Ramos (cell line): ENCODE data around the gene CTBP1.

Experiments
- in situ Hi-C: fragments of 300-500 bp; cut with MboI; formaldehyde crosslinking; loops from one replicate; pipeline ENCODE4 v1.14.3; 2022; ENCODE audit warnings: low sequenced_read_pairs; ENCODE audit not compliant: unreplicated experiment

CTBP1 gene

DNA sequence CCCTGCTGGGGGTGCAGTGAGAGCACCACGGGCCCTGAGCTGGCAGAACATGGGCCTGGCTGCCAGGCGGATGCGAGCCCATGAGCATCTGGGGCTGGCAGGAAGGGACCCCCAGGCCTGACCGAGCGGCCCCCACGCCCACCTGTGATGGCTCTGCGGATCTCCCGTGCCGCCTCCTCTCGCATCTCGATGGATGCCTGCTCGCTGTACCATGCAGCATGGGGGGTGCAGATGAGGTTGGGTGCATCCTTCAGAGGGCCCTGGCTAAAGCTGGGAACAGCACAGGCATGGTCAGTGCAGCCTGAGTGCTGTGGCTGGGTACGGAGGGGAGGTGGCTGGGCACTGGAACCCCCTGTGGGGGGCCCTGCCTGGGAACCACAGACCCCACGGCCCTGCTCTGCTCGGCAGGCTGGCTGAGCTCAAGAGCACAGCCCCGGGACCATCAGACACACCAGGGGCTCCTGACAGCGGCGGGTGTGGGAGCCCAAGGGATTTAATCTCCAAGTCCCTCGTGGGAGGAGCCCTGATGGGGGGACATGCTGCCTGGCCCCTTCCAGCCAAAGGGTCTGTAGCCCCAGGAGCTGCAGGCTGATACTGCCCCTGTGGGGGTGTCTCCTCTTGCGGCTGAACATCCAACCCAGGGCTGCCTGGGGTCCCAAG, 35.5 kb downstream of the CTBP1 start:
- in situ Hi-C loops: no loop called here

DNA sequence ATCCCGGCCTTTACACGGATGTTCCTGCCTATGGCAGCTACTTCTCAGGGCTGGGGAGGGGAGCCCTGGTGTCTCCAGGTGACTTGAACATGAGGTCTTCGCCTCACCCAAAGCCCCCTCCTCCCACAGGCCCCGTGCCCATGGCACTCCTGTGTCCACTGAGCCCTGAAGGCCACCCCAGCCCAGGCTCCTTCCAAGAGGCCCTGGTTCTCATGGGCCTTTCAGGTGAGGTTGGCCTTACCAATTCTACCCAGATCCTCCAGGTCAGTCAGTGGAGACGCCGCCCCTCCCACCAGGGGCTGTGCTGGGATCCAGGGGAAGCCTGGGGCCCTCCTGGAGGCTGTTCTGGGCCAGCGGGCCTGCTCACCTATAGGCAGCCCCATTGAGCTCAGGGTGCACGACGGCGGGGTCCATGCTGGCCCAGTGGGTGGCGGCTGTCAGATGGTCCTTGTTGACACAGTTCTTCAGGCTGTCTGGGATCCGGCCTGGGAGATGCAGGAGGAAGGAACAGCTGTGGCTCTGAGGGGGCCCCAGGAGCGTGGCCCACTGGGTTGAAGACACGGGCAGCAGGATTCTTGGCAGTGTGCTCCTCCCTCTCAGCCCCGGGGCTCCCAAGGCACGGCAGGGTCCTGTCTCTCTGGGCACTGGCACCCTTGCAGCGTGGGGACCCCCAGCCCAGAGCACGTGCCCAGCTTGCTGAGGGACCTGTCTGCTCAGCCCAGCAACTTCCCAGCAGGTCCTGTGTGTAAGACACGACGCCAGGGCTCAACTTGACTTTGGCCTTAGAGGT, 36.2 kb downstream of the CTBP1 start:
- in situ Hi-C loops: no loop called here

DNA sequence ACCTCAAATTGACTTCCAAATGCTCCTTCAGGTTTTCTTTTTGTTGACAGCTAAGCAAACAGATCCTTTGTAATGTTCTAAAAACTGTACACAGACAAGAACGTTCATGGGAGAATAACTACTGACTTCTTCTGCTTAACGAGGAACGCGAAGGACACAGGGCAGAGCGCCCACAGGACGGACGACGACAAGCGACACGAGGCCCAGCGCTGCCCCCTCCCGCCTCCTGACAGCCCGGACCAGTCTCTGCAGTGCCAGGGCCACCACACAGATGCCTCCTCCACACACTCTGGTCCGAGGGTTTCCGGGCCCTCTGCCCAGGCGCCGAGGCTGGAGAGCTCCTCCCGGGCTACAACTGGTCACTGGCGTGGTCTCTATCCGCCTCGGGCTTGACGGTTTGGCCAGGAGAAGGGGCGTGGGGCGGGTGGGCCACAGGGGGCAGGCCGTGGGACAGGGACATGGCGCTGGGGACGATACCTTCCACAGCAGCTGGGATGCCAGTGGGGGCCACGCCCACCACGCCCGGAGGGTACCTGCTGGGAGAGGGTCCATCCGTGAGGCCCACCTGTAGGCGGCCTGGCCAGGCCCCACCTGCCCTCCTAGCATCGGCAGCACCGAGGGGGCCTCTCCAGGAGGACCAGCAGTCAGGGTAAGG, 36.9 kb downstream of the CTBP1 start:
- in situ Hi-C loops: no loop called here

DNA sequence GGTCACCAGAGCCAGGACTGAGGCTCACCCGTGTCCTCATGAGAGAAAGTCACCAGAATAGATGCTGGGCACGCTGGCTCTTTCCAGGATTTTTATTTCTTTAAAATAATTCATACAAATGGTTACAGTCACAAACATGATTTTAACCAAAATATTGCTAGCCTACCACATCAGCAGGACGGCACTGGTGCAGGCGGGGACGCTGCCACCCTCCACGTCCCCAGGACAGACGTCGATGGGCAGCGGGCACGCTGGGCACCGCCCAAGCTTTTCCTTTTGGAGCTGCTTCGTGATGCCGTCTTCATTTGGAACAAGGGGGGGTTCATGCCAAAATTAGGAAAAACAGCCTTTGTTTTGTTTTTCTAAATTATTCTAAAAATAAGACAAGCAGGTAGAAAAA, 37.6 kb downstream of the CTBP1 start:
- in situ Hi-C loops: no loop called here

DNA sequence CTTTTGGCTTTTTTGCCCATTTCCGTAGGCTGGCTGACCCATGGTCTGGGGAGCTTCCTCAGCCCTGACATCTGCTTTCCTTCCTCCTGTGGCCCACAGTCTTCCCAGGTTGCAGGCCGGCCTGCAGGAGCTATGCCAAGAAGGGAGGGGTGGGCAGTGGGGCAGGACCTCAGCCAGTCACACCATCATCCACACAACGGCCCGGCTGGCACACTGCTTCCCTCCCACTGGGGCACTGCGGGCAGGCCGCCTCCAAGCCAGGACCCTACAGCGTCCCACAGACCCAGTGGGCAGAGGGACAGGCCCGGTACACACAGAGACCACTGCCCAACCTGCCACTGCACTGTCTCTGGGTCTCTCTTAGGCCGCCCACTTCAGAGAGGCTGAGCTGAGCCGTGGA, 38.0 kb downstream of the CTBP1 start:
- in situ Hi-C loops: no loop called here

DNA sequence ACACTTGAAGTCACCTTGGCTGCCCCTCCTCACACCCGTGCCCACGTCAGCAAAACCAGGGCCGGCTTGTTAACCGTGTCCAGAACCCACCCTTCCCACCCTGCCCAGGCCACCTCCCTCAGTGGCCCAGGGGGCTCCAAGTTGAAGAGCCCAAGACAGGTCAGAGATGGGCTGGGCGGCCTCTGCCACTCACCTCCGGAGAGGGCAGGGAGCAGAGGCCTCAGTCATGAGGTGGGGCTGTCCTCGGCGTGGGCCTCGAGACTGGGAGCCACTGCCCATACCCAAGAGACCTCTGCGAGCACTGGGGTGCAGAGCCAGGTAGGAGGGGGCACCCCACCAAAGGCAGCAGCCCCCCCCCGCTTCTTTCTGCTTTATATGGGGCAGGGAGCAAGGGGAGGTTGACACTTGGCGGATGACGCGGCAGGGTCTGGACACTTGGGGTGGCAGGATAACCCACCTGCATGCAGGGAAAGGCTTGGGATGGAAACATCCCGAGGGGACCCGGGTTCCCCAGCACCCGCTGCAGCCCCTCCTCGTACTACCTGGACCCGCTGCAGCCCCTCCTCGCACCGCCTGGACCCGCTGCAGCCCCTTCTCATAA, 38.6 kb downstream of the CTBP1 start:
- in situ Hi-C loops: no loop called here

DNA sequence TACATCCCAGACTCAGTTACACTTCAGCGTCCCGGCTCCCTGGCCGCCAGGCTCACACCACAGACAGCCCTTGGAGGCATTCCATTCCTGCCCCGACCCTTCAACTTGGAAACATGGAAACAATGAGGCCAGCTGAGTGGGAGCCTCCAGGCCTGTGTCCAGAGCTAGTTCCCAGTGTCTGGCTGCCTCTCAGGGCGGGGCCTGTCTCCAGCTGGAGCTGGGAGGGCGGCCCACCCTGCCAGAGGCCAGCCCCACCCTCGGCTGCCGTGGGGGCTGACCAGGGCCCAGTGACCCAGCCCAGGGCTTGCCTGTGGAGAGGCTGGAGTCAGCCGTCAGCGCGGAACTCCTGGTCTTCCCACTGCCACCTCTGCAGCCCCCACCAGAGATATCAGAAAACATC, 39.1 kb downstream of the CTBP1 start:
- in situ Hi-C loops: no loop called here

DNA sequence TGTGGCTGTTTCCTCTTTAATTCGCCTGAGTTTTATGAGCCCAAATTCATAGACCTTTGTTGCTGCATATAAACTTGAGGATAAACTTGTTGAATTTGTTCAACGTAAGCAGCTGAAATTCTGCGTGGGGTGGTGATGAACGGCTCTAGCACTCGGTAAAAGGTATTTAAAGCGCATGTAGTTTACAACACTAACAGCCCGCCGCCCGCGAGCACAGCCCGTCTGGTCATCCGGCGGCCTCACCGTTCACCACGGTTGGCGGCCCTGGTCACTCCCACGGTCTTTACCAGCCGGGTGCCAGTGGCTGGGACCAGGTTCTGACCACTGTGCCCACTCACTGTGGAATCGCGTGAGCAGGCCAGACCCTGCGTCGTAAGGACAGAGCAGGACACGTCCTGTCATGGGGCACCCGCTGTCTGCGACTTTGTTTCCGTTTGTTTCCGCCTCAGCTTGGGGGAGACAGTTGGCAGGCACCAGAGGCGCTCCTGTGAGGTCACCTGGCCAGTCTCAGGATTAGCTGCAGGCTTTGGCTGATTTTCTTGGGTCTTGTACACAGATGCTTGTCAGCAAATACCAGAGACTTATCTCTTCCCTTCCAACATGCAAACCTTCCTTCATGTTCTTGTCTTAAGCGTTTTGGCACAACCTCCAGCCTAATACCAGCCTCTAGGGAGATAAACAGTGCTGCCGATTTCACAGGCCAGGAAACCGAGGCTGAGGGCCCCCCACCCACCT, 39.8 kb downstream of the CTBP1 start:
- in situ Hi-C loops: no loop called here

DNA sequence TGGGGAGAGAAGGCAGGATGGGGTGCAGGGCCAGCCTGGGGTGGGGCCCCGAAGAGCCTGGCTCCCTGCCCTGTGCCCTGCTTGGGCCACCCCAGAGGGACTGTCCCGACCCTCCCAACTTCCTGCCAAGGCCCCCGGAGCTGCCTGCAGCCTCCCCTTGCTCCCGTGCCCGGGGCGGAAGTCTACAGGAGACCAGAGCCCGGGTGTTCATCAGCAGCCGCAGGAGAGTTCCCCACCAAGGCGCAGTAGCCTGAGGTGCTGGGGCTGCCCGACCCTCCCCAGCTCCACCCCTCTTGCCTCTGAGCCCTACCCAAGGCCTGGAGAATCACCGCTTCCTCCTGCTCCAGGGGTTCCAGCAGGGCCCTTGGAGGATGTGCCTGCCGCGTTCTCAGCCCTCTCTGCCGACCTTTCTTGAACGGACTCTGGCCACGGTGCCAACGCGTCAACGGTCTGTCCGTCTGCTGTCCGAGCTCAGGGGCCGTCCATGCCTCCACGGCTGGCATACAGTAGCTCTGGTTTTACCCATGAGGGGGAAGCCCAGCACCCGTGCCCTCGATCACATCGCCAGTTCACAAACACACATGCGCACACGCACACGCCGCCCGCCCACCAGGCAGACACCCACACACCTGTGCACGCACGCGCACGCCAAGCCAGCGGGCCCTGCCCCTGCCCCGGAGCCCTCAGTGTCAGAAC, 40.5 kb downstream of the CTBP1 start:
- in situ Hi-C loops: no loop called here

DNA sequence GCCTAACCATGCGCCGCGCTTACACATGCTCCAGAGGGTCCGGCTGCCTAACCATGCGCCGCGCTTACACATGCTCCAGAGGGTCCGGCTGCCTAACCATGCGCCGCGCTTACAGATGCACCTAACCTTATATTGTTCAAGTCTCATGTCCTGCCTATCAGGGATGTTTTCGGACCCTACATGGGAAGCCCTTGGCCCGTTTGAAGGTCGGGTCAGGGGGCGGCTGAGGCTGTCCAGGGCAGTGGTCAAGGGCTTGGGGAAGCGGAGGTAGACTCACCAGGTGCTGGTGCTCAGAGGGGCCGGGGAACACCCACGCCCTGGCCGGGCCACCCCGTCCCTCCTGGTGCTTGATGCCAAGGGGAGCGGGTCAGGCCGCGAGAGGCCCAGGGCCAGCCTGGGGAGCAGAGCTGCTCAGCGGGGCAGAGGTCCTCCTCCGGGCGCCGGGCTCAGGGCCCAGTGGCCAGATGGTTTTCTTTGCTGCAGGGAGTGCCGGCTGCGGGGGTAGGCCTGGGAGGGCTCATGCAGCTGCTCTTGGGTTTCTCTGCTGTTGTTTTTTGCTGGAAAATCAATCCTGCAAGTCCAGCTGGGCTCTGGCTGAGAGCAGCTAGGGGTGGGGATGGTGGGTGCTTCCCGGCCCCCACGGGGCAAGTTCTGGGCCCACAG, 41.2 kb downstream of the CTBP1 start:
- in situ Hi-C loops: no loop called here

DNA sequence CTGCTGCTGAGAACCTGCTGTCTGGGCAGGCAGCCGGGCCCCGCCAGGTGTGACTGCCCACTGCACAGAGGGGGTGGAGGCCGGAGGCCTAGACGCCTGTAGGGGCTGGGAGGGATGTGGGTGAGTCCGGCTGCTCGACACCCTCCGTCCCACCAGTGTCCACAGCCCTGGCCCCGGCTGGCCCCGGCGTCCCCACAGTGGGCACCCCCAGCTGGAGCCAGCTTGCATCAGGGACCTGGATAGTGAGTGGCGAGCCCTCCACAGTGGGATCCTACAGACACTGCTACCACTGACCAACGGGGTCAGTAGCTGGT, 41.8 kb downstream of the CTBP1 start:
- in situ Hi-C loops: no loop called here

DNA sequence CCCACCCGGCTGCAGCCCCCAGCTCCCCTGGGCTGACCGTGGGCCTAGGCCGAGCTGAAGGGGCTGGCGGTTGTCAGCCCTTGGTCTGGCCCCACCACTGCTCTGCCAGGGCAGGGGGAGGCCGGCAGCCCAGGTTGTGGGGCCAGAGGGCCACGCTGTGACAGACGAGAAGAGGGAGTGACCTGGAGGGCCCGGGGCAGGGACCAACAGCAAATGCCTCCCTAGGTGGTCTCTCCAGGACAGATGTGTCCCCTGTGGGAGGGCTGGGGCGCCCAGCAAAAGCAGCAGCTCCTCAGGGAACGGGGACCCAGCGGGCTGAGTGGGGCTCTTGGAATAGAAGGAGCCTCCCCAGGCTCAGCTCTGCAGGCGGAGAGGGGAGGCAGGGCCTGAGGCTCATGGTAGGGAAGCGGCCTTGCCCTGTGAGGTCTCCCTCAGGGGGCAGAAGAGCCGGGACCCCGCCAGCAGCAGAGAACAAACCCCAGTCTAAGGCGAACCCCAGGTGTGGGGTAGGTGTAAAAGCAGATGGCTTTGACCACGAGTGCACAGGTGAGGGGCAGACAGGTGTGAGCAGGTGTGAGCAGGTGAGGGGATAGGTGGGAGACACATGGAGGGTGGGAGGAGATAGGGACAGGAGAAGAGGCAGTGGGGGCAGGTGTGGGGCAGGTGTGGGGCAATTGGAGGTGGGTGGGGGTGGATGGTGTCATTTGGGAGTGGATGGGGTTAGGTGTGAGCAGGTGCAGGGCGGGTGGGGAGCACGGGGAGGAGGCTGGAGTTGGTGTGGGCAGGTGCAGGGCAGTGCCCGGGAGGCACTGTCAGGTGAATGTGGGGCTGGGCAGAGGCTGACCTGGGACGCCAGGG, 42.4 kb downstream of the CTBP1 start:
- in situ Hi-C loops: no loop called here

DNA sequence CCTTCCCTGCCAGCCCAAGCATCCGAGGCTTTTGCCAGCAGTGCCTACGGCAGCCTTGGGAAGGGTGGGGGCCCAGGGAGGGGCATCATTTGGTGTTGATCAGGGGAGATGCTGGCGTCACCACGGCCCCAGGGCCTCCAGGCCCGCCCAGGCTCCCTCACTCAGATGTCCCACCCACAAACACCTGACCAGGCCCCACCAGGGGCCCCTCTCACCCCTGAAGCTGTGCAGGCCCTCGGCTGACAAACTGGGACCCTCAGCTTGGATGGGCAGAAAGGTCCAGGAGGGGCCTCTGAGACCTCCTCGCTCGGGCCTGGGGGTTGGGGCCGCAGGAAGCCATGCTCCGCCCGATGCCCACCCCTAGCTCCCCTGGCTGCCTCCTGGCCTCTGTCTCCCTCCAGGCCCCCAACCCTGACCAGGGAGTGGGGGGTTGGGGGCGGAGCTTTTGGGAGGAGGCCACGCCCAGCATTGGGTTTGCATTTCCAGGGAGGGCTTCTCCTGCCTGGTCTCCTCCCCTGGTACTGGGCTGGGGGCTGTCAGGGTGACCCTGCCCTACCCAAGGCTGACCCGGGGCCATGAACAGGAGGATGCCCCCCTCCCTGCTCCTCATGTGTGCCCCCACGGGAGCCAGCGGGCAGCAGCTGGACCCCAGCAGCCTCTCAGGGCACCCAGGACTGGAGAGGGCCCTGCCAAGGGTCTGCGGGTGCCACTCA, 43.2 kb downstream of the CTBP1 start:
- in situ Hi-C loops: no loop called here

DNA sequence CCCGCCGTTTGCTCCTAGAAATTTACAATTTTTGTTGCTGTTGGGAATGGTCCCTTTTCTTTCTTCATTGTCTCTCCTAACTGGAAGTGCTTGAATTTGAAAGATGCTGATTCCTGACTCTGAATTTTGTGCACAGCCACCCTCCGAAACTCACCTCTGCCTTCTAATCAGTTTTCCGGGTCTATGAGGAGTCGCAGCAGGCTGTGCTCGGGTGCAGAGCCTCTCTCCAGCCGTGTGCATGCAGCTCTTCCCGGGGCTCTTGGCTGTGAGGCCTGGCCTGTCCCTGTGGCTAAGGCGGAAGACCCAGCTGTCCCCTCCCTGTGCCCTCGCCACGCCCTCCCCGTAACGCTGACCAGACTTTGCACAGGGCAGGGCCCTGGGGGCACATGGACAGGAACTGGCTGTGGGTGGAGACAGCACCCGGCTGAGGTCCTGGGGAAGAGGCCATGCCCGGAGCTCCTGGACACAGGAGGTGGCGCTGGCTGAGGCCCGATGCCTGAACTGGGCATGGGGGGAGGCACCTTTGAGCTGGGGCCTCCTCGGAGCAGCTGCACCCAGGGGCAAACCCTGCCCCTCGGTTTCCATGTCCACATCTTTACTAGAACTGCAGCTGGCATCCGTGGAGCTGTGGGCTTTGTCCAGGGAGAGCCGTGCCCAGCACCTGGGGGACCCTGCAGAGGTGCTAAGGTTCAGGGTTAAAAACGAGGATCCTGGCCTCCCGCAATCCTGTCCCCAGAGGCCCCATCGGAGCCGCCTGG, 43.9 kb downstream of the CTBP1 start:
- in situ Hi-C loops: no loop called here

DNA sequence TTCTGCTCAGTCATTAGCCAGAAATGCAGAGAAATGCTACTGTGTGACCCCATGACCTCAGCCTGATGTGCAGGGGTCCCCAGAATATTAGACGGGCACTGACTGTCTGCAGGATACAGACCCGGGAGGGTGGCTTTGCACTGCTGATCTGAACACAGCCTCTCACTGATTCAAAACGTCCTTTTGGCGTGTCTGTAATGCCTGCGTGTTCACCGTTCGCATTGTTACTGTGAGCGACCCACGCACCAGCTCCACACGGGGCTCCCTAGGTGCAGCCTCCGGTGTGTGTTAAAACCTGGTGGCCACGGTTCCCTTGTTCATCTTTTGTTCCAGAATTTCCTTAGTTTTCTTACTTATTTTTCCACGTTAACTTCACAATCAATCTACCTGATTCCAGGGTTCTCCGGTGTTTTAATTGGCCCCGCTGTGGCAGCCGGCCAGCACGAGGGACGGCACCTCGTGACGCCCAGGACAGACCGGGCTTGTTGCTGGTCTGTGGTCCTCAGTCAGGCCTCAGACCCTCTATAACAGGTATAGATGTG, 44.6 kb downstream of the CTBP1 start:
- in situ Hi-C loops: no loop called here

DNA sequence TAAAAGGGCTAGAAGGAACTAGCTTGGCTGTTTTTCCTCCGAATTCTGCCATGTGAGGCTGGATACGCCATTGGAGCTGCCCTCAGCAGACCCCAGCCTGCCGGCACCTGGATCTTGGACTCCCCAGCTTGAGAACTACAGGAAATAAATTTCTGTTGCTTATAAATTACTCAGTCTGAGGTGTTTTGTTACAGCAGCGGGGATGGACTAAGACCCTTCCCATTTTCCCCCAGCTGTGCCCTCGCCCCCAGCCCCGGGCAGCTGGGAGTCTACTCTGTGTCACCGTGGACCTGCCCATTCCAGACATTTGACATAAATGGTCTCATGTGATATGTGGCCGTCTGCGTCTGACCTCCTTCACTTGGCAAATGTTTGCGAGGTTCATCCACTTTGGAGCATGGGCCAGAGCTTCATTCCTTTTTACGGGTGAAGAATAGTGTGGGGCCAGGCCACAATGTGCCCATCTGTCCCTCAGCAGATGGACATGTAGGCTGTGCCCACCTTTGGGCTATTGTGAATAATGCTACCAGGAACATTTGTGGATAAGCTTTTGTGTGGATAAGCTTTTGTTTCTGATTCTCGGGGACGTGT, 45.8 kb downstream of the CTBP1 start:
- in situ Hi-C loops: no loop called here
